OCI-LY7 (cell line): Measurements from ENCODE around the gene SOWAHC. TPM values are rescaled to one million over a fixed set of nuclear protein-coding genes. Genes with fewer than 3 reads are reported as not detected.

Experiments used
- BruUV-seq: library from RNA; stranded (reverse); fragments of 400-500 nt; replicated peaks from 2 replicates; lab custom pipeline; 2021; lab: Mats Ljungman, UMichigan
- CTCF ChIA-PET: fragments of 300-600 bp; sonication (Branson Sonifier 250); formaldehyde crosslinking; loops from one replicate; lab custom pipeline; 2022; ENCODE audit warnings: antibody characterized with exemption; ENCODE audit not compliant: unreplicated experiment; lab: Charles Lee
- POLR2A ChIA-PET: fragments of 300-600 bp; sonication (Branson Sonifier 250); formaldehyde crosslinking; loops from one replicate; lab custom pipeline; 2022; ENCODE audit warnings: antibody characterized with exemption; lab: Charles Lee
- DNase-seq: peaks from one replicate; pipeline ENCODE4 v3.0.0-alpha.2; 2015; ENCODE audit warnings: low spot score
- H2AFZ ChIP-seq: fragments of 200-600 bp; sonication (generic), shearing (Covaris generic); 2 replicates; pipeline ENCODE4 v1.6.1; 2014; ENCODE audit warnings: mild to moderate bottlenecking, antibody characterized with exemption, low read length, moderate library complexity
- H3K27ac ChIP-seq: fragments of 200-600 bp; sonication (generic); 2 replicates; pipeline ENCODE4 v1.5.1; 2014; ENCODE audit warnings: mixed run types, low read depth, mild to moderate bottlenecking, moderate library complexity, low read length, inconsistent platforms; ENCODE audit not compliant: poor library complexity, severe bottlenecking
- H3K36me3 ChIP-seq: fragments of 200-600 bp; sonication (generic); 2 replicates; pipeline ENCODE4 v1.6.1; 2014; ENCODE audit warnings: mild to moderate bottlenecking, antibody characterized with exemption, low read length, moderate library complexity, mixed read lengths; ENCODE audit not compliant: insufficient read depth
- H3K4me1 ChIP-seq: fragments of 200-600 bp; sonication (generic); 2 replicates; pipeline ENCODE4 v1.5.1; 2014; ENCODE audit warnings: mild to moderate bottlenecking, low read length; ENCODE audit not compliant: insufficient read depth, poor library complexity, severe bottlenecking
- H3K4me2 ChIP-seq: fragments of 200-600 bp; sonication (generic); 2 replicates; pipeline ENCODE4 v1.6.1; 2014; ENCODE audit warnings: mild to moderate bottlenecking, low read length
- H3K4me3 ChIP-seq: fragments of 200-600 bp; sonication (generic); 2 replicates; pipeline ENCODE4 v1.5.1; 2014; ENCODE audit warnings: mild to moderate bottlenecking, low read depth, low read length; ENCODE audit not compliant: poor library complexity, severe bottlenecking
- H3K79me2 ChIP-seq: fragments of 200-600 bp; sonication (generic); 2 replicates; pipeline ENCODE4 v1.6.1; 2016; ENCODE audit warnings: low read depth, mild to moderate bottlenecking, low read length, moderate library complexity, mixed read lengths; ENCODE audit not compliant: insufficient read depth
- H3K9me2 ChIP-seq: fragments of 200-600 bp; sonication (generic); 2 replicates; pipeline ENCODE4 v1.6.1; 2016; ENCODE audit warnings: mild to moderate bottlenecking, low read length, mixed read lengths; ENCODE audit not compliant: insufficient read depth
- H3K9me3 ChIP-seq: fragments of 200-600 bp; sonication (generic); 2 replicates; pipeline ENCODE4 v1.6.1; 2014; ENCODE audit warnings: mild to moderate bottlenecking, mixed run types, low read length, mixed read lengths
- H4K20me1 ChIP-seq: fragments of 200-600 bp; sonication (generic); 2 replicates; pipeline ENCODE4 v1.6.1; 2014; ENCODE audit warnings: mild to moderate bottlenecking, antibody characterized with exemption, low read length, moderate library complexity, mixed read lengths; ENCODE audit not compliant: insufficient read depth
- CTCF ChIP-seq: fragments of 200-600 bp; sonication (generic); conservative IDR thresholded peaks from 2 replicates; pipeline ENCODE4 v1.5.1; 2014; ENCODE audit warnings: mild to moderate bottlenecking, antibody characterized with exemption, low read length, moderate library complexity, mixed read lengths
- EZH2phosphoT487 ChIP-seq: fragments of 200-600 bp; sonication (generic); IDR thresholded peaks from 2 replicates; pipeline ENCODE4 v1.6.1; 2018; ENCODE audit warnings: low read depth, borderline replicate concordance, mild to moderate bottlenecking, mixed run types, antibody characterized with exemption, low read length, moderate library complexity, mixed read lengths
- intact Hi-C: fragments of 100-400 bp; cut with micrococcal nuclease; formaldehyde crosslinking; loops from one replicate; pipeline ENCODE4 v1.10.0; 2022; ENCODE audit not compliant: unreplicated experiment
- total RNA-seq, 2 experiments: library from RNA; depleted of rRNA in 1 of 2; stranded (reverse); fragments of >200 nt in 1 of 2; shearing (Covaris generic) in 1 of 2; gene quantifications; 2 replicates each; pipeline ENCODE4 v1.2.3, GENCODE V29; 2014 to 2022

The SOWAHC gene
- total RNA-seq, 2 experiments from 2014 or later = not detected

- Histone ChIP-seq H3K9me3 (no peaks in the 10 kb centered on the region), H3K27ac (no peak overlapping the region), H3K4me3 (no peak overlapping the region), H2AFZ (no peak overlapping the region), H4K20me1 (no peaks in the 10 kb centered on the region), H3K36me3 (no peaks in the 10 kb centered on the region), H3K79me2 (no peaks in the 10 kb centered on the region), H3K4me1 (no peaks in the 10 kb centered on the region), H3K9me2 (no peaks in the 10 kb centered on the region), H3K4me2 (no peak overlapping the region)
- DNase-seq = no peak
- intact Hi-C loops = no loop called here
- ChIA-PET CTCF (no interaction called here), POLR2A (no interaction called here)
- TF ChIP-seq CTCF (no peak), EZH2phosphoT487 (no peak)
- BruUV-seq = no TSS peak
Measured at GRCh38 chr2:109655287-109655686, 41.1 kb downstream of the SOWAHC start.

GRCh38 chr2:109659396-109660045 is 45.4 kb downstream of the SOWAHC start:
- Histone ChIP-seq H3K9me2 (no peaks in the 10 kb centered on the region), H3K36me3 (no peaks in the 10 kb centered on the region), H4K20me1 (no peaks in the 10 kb centered on the region), H3K4me3 (no peak overlapping the region), H3K9me3 (no peaks in the 10 kb centered on the region), H3K79me2 (no peaks in the 10 kb centered on the region), H3K4me2 (no peak overlapping the region), H2AFZ (no peak overlapping the region), H3K4me1 (no peaks in the 10 kb centered on the region), H3K27ac (no peak overlapping the region)
- ChIA-PET POLR2A (interaction anchor here (0.7 kb wide), 1 partner anchor 107 kb away, joined by 3 read pairs; no protein-coding TSS in a partner anchor), CTCF (no interaction called here)
- intact Hi-C loops = no loop called here
- TF ChIP-seq EZH2phosphoT487 (no peak), CTCF (no peak)
- no peak for DNase-seq
- no TSS peak for BruUV-seq
